Left lung (tissue), 10 donors: Measurements from ENCODE around the gene EPHX1. TPM values are rescaled to one million over a fixed set of nuclear protein-coding genes. Genes with fewer than 3 reads are reported as not detected.

Source experiments
- ATAC-seq: fragments of 200-7000 bp; cut with Tn5 transposase; one replicate; pipeline ENCODE4 v1.9.1; 2020; ENCODE audit warnings: moderate library complexity
- DNase-seq, 4 donors: peaks; one replicate each; pipeline ENCODE4 v3.0.0-alpha.2; 2013 to 2020
- H3K27ac ChIP-seq, 2 donors: fragments of 200-600 bp; sonication (generic) in 1 of 2; one replicate each; pipeline versions ENCODE4 v1.5.0 to v1.8.0; 2020 to 2021
- H3K27me3 ChIP-seq, 2 donors: fragments of 200-600 bp; sonication (generic) in 1 of 2; one replicate each; pipeline versions ENCODE4 v1.5.0 to v1.8.0; 2020 to 2021
- H3K36me3 ChIP-seq, 2 donors: fragments of 200-600 bp; sonication (generic) in 1 of 2; one replicate each; pipeline versions ENCODE4 v1.5.0 to v1.8.0; 2020 to 2021
- H3K4me1 ChIP-seq, 2 donors: fragments of 200-600 bp; one replicate each; pipeline ENCODE4 v1.8.0; 2021
- H3K4me3 ChIP-seq, 2 donors: fragments of 200-600 bp; sonication (generic) in 1 of 2; one replicate each; pipeline versions ENCODE4 v1.5.0 to v1.8.0; 2020 to 2021; ENCODE audit warnings: mild to moderate bottlenecking in 1 of 2
- H3K9me3 ChIP-seq, 2 donors: fragments of 200-600 bp; sonication (generic) in 1 of 2; one replicate each; pipeline versions ENCODE4 v1.5.0 to v1.8.0; 2020 to 2021
- CTCF ChIP-seq, 2 donors: fragments of 200-600 bp; sonication (generic) in 1 of 2; IDR thresholded peaks; one replicate each; pipeline versions ENCODE4 v1.5.0 to v1.8.0; 2021; ENCODE audit warnings: antibody characterized with exemption in 2 of 2
- intact Hi-C, 2 donors: fragments of 100-400 bp; cut with DNase I; formaldehyde crosslinking; loops; one replicate each; pipeline versions ENCODE4 v1.11.2 to v1.14.2; 2022
- polyA plus RNA-seq, 6 donors: library from polyadenylated mRNA; unstranded; fragments of 120-200 nt; gene quantifications; one replicate each; pipeline ENCODE4 v1.2.1, GENCODE V29; 2013; ENCODE audit not compliant: insufficient read length in 6 of 6
- total RNA-seq, 2 donors: library from RNA; stranded (reverse); fragmentation: NEBNext Ultra II Directional; extraction: Animal tissue kit (Norgen Biotek cat#: 25700); gene quantifications; one replicate each; pipeline ENCODE4 v1.2.1, GENCODE V29; 2021
- donor health status: DM: no; HTN: yes; CAD: no.
- donor health status: DM: no; HTN: no; CAD: no.

The EPHX1 gene
- total and polyA plus RNA-seq, 8 donors: 109 to 305 (median 119) TPM

GRCh38 chr1:225888289-225888897, 78.5 kb downstream of the EPHX1 start:
- H3K4me3 ChIP-seq: no peak overlapping the region
- H3K36me3 ChIP-seq: no peaks in the 10 kb centered on the region
- peaks cover 0 to 6% of the 10 kb centered on the region in 2 donors for H3K27me3 ChIP-seq
- TF ChIP-seq CTCF (IDR thresholded peaks at IDR 0.05): no peak
- intact Hi-C loops: no loop called here
- H3K4me1 ChIP-seq: peaks cover 0 to 8% of the 10 kb centered on the region in 2 donors
- no peak for DNase-seq
- no peaks in the 10 kb centered on the region for H3K9me3 ChIP-seq
- no peak overlapping the region for H3K27ac ChIP-seq
- no peak for ATAC-seq

GRCh38 chr1:225888898-225889601, 79.1 kb downstream of the EPHX1 start, which contains the start of gene LEFTY1:
LEFTY1 (minus strand) TSS chr1:225889146; CDS start chr1:225889066, 80 bp downstream.
- Histone ChIP-seq H3K27me3 (peaks cover 0 to 6% of the 10 kb centered on the region in 2 donors), H3K27ac (no peak within 1 kb of the TSS), H3K36me3 (no peaks in the 10 kb centered on the region), H3K9me3 (no peaks in the 10 kb centered on the region), H3K4me3 (no peak within 1 kb of the TSS), H3K4me1 (peaks cover 0 to 2% of the 10 kb centered on the region in 2 donors)
- DNase-seq (peak in 2 of 4 donors; percentile 89 to 95), ATAC-seq (peak; percentile 19)
- no peak for TF ChIP-seq CTCF (IDR thresholded peaks at IDR 0.05)
- intact Hi-C loops: no loop called here

- no peak for TF ChIP-seq CTCF (IDR thresholded peaks at IDR 0.05)
- ATAC-seq (no peak), DNase-seq (no peak)
- H3K36me3 ChIP-seq: no peaks in the 10 kb centered on the region
- H3K4me3 ChIP-seq: no peak overlapping the region
- no peaks in the 10 kb centered on the region for H3K9me3 ChIP-seq
- H3K27ac ChIP-seq: no peak overlapping the region
- intact Hi-C loops: no loop called here
- peaks cover 0 to 6% of the 10 kb centered on the region in 2 donors for H3K27me3 ChIP-seq
- H3K4me1 ChIP-seq: no peaks in the 10 kb centered on the region
These were observed 79.8 kb downstream of the EPHX1 start for GRCh38 chr1:225889743-225890142.

GRCh38 chr1:225890346-225891228, 80.7 kb downstream of the EPHX1 start:
- Histone ChIP-seq H3K27me3 (peaks cover 0 to 6% of the 10 kb centered on the region in 2 donors), H3K4me1 (no peaks in the 10 kb centered on the region), H3K9me3 (no peaks in the 10 kb centered on the region), H3K36me3 (no peaks in the 10 kb centered on the region), H3K27ac (no peak overlapping the region), H3K4me3 (no peak overlapping the region)
- ATAC-seq: no peak
- DNase-seq: no peak
- intact Hi-C loops: no loop called here
- no peak for TF ChIP-seq CTCF (IDR thresholded peaks at IDR 0.05)
